Uterus (tissue), 2 donors: ENCODE data around the gene ELP4.

Experiments
- CTCF ChIP-seq, 4 experiments: fragments of 200-600 bp in 2 of 4; fragments of 450-650 bp in 2 of 4; sonication (generic) in 2 of 4; IDR thresholded peaks; one replicate each; pipeline ENCODE4 v1.5.1; 2016 to 2019; ENCODE audit warnings: antibody characterized with exemption in 4 of 4, mild to moderate bottlenecking in 2 of 4, moderate library complexity in 1 of 4
- POLR2A ChIP-seq, 2 donors: fragments of 450-650 bp; IDR thresholded peaks; one replicate each; pipeline ENCODE4 v1.6.1; 2016; ENCODE audit warnings: antibody characterized with exemption in 2 of 2, mild to moderate bottlenecking in 1 of 2, moderate library complexity in 1 of 2

DNA sequence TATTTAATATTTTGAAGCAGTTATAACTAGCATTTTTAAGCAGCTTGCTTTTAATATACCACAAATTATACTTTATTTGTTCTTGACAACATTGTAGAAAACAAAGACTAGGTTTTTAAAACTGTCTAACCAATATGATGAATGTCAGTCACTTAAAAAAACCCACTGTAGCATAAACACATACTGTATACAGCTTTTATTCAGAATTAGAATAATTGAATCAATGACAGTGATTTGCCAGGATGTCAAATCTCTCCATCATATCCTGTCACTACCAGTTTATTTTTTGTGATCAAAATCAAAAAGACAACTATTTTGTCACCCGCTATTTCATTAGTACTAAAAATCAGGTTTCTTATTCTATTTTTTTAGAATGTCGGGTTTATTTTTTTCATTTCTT, 275.0 kb downstream of the ELP4 start:
- TF ChIP-seq POLR2A (IDR thresholded peaks at IDR 0.05) (no peak), CTCF (IDR thresholded peaks at IDR 0.05) (no peak)
